Measurements from ENCODE around the gene ZBTB21. TPM values are rescaled to one million over a fixed set of nuclear protein-coding genes. Genes with fewer than 3 reads are reported as not detected.

ZBTB21 gene
- total and polyA plus RNA-seq, 2 of the 4 experiments (the other 2 are of a cell fraction): 6.8 to 12.0 TPM

DNA sequence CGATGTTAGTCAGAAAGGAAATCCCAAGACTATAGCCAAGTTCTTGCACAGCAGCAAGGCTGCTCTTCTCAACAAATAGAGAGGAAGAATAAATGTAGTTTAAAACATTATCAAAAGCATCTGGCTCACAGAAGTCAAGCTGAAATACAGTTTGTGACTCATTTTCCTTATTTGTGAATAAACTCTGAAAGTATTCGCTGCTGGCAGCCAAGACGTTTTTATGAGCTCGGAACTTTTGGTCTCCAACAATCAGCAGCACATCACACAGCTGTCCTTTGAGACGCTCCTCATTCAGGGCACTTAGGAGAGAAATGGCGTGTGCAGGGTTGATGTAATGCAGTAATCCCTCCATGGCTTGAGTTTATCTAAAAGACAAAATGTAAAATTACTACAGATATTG, 16.4 kb downstream of the ZBTB21 start:
- Histone ChIP-seq H4K5ac (ENCODE audit: low read depth, low read length) (no peak overlapping the region), H3K9me3 (ENCODE audit: control insufficient read depth, insufficient read depth, low read length) (peaks cover 2% of the 10 kb centered on the region; the same call in 1 of the 2 replicates), H3K18ac (ENCODE audit: low read depth, low read length) (no peak overlapping the region; the same call in 1 of the 2 replicates), H3K4me2 (ENCODE audit: low read depth, low read length) (peak overlapping the region; percentile 4; the same call in 1 of the 2 replicates), H2AK5ac (ENCODE audit: low read depth, low read length) (no peak overlapping the region), H3K36me3 (ENCODE audit: control insufficient read depth, insufficient read depth, low read length) (peaks cover 35% of the 10 kb centered on the region), H2BK20ac (ENCODE audit: low read depth, low read length) (peak overlapping the region; percentile 3; the same call in 1 of the 2 replicates), H2BK120ac (ENCODE audit: low read depth, low read length) (peak overlapping the region; percentile 21), H3K4ac (ENCODE audit: low read depth, low read length) (peak overlapping the region; percentile 22; the same call in 1 of the 2 replicates), H4K91ac (ENCODE audit: insufficient read depth, low read depth, low read length) (no peak overlapping the region), H3K9ac (ENCODE audit: low read depth, low read length) (no peak overlapping the region), H3K27ac (ENCODE audit: insufficient read depth, low read length) (peak overlapping the region; percentile 44; the same call in 1 of the 2 replicates), H2AK9ac (replicated peaks; ENCODE audit: low read depth, low read length, poor library complexity) (no peak overlapping the region), H3K14ac (replicated peaks; ENCODE audit: low read depth, low read length) (no peak overlapping the region), H3K56ac (ENCODE audit: extremely low read depth, insufficient read depth, low read length) (no peak overlapping the region), H4K8ac (ENCODE audit: low read depth in 2 of 2, low read length in 2 of 2) (0 out of 4 replicates have a peak overlapping the region, but pooled peaks of 1 of the 2 experiments have one; percentile 1), H3K4me1 (ENCODE audit: control insufficient read depth, insufficient read depth, low read length) (peaks cover 7% of the 10 kb centered on the region), H2AFZ (replicated peaks; ENCODE audit: low read length, poor library complexity) (no peak overlapping the region), H2BK5ac (ENCODE audit: low read depth, low read length, poor library complexity, severe bottlenecking) (peak overlapping the region; percentile 81), H2BK15ac (ENCODE audit: low read depth, low read length) (peak overlapping the region; percentile 5; the same call in 1 of the 3 replicates), H3K23ac (ENCODE audit: low read depth, low read length) (no peak overlapping the region), H4K20me1 (ENCODE audit: insufficient read depth, low read length) (peaks cover 5% of the 10 kb centered on the region; the same call in 1 of the 2 replicates), H3K27me3 (ENCODE audit: control insufficient read depth, insufficient read depth, low read length) (no peaks in the 10 kb centered on the region), H3K9me1 (ENCODE audit: insufficient read depth, low read length) (peaks cover 6% of the 10 kb centered on the region; the same call in 1 of the 2 replicates), H3K4me3 (ENCODE audit: insufficient read depth, low read depth, low read length) (no peak overlapping the region), H3K79me1 (ENCODE audit: low read depth in 1 of 2, low read length in 2 of 2) (peaks cover 20 to 52% of the 10 kb centered on the region in 2 experiments; a peak in 3 of 4 replicates)
- no TSS peak for BruUV-seq (replicated peaks)
- POLR2A ChIA-PET (ENCODE audit: unreplicated experiment): interaction anchor here (0.5 kb wide), 1 partner anchor 7 kb away, joined by 3 read pairs; no protein-coding TSS in a partner anchor
- WGBS, 2 experiments (ENCODE audit: extremely low coverage in 2 of 2, insufficient read length in 1 of 2): no CpG with 5 or more reads among the region's 6 CpGs
- in situ Hi-C loops (cut with MboI; ENCODE audit: low sequenced_read_pairs): no loop called here
- ATAC-seq (ENCODE audit: low read depth) (peak; percentile 96), DNase-seq (peak; percentile 93)
- CTCF ChIA-PET: interaction anchor here (1.3 to 1.9 kb wide), 2 partner anchors 114 to 124 kb away, joined by 4 to 8 read pairs; no protein-coding TSS in a partner anchor
- dilution Hi-C loops (cut with HindIII; ENCODE audit: low sequenced_read_pairs, unreplicated experiment): no loop called here
- intact Hi-C loops (cut with micrococcal nuclease): no loop called here
- TF ChIP-seq CEBPB (IDR thresholded peaks at IDR 0.05; ENCODE audit: low read depth, low read length) (no peak), CHD1 (IDR thresholded peaks at IDR 0.05; ENCODE audit: low read depth, low read length) (no peak), RAD21 (IDR thresholded peaks at IDR 0.05; ENCODE audit: low read length) (no peak), ELK1 (IDR thresholded peaks at IDR 0.05; ENCODE audit: borderline replicate concordance, low read depth, low read length) (no peak), NFE2L2 (IDR thresholded peaks at IDR 0.05; ENCODE audit: low read depth, low read length) (no peak), FOS (IDR thresholded peaks at IDR 0.05; ENCODE audit: low read depth, low read length) (peak; percentile 44; the same call in 1 of the 2 replicates)
